Spleen (tissue), 11 donors: ENCODE data around the gene TSPO. TPM values are rescaled to one million over a fixed set of nuclear protein-coding genes. Genes with fewer than 3 reads are reported as not detected.
A peak's percentile ranks its signal among the peaks of the same experiment; 100 is the strongest.

Source experiments
- DNase-seq: peaks from one replicate; pipeline ENCODE4 v3.0.0-alpha.2; 2020
- H3K27ac ChIP-seq, 8 donors: fragments of 200-600 bp; sonication (generic) in 7 of 8; 1 replicate in 4 of 8; 2 replicates in 4 of 8; pipeline versions ENCODE4 v1.5.0 to v1.8.0; 2016 to 2021; ENCODE audit warnings: inconsistent platforms in 4 of 8, mild to moderate bottlenecking in 4 of 8, moderate library complexity in 1 of 8
- H3K27me3 ChIP-seq, 7 donors: fragments of 200-600 bp; sonication (generic) in 6 of 7; replicated peaks in 1 of 7; 1 replicate in 4 of 7; 2 replicates in 3 of 7; pipeline versions ENCODE4 v1.5.0 to v1.8.0; 2016 to 2021; ENCODE audit warnings: inconsistent platforms in 3 of 7, mild to moderate bottlenecking in 1 of 7
- H3K36me3 ChIP-seq, 6 donors: fragments of 200-600 bp; sonication (generic) in 5 of 6; 1 replicate in 4 of 6; 2 replicates in 2 of 6; pipeline versions ENCODE4 v1.5.0 to v1.8.0; 2016 to 2021; ENCODE audit warnings: inconsistent platforms in 2 of 6
- H3K4me1 ChIP-seq, 6 donors: fragments of 200-600 bp; sonication (generic) in 5 of 6; 1 replicate in 3 of 6; 2 replicates in 3 of 6; pipeline versions ENCODE4 v1.5.0 to v1.8.0; 2016 to 2021; ENCODE audit warnings: inconsistent platforms in 3 of 6
- H3K4me3 ChIP-seq, 8 donors: fragments of 200-600 bp; sonication (generic) in 7 of 8; 1 replicate in 4 of 8; 2 replicates in 4 of 8; pipeline versions ENCODE4 v1.5.0 to v1.8.0; 2016 to 2021; ENCODE audit warnings: inconsistent platforms in 4 of 8, mild to moderate bottlenecking in 4 of 8, moderate library complexity in 2 of 8
- H3K9me3 ChIP-seq, 8 donors: fragments of 200-600 bp; sonication (generic) in 7 of 8; 1 replicate in 4 of 8; 2 replicates in 4 of 8; pipeline versions ENCODE4 v1.5.0 to v1.8.0; 2016 to 2021; ENCODE audit warnings: inconsistent platforms in 4 of 8
- POLR2A ChIP-seq, 3 donors: fragments of 450-650 bp; IDR thresholded peaks; one replicate each; pipeline ENCODE4 v1.5.1; 2017; ENCODE audit warnings: antibody characterized with exemption in 3 of 3, mild to moderate bottlenecking in 1 of 3
- POLR2AphosphoS5 ChIP-seq, 3 donors: sonication (generic); formaldehyde crosslinking; IDR thresholded peaks; one replicate each; pipeline ENCODE4 v1.5.1; 2017; ENCODE audit warnings: antibody characterized with exemption in 3 of 3
- WGBS, 5 donors: extraction: QIAGEN DNeasy Blood & Tissue Kit in 3 of 5; methylation state at CpG; one replicate each; pipeline versions ENCODE4 v1.1.5 to v1.1.7; 2013 to 2018; 5-methylcytosine and 5-hydroxymethylcytosine counted together
- intact Hi-C: fragments of 100-400 bp; cut with DNase I; formaldehyde crosslinking; loops from one replicate; pipeline ENCODE4 v1.15.0; 2023; ENCODE audit warnings: low total_unique reads
- polyA plus RNA-seq, 3 donors: library from polyadenylated mRNA; stranded (reverse); fragments of 200-250 nt; gene quantifications; one replicate each; pipeline ENCODE4 v1.2.1, GENCODE V29; 2013
- total RNA-seq, 7 donors: library from RNA; depleted of rRNA in 3 of 7; stranded (reverse); fragments of >200 nt in 3 of 7; fragmentation: NEBNext Ultra II Directional in 4 of 7; extraction: Animal tissue kit (Norgen Biotek cat#: 25700) in 4 of 7; gene quantifications; one replicate each; pipeline versions ENCODE4 v1.1.0 to v1.2.1, GENCODE V29; 2016 to 2021
- TF ChIP-seq, protein P1 (sequence below), 11 experiments: fragments of 200-600 bp in 7 of 11; fragments of 450-650 bp in 4 of 11; sonication (generic) in 4 of 11; IDR thresholded peaks in 8 of 11; conservative IDR thresholded peaks in 3 of 11; 1 replicate in 7 of 11; 2 replicates in 4 of 11; pipeline versions ENCODE4 v1.4.0 to v1.8.0; 2016 to 2021; ENCODE audit warnings: antibody characterized with exemption in 11 of 11, inconsistent platforms in 4 of 11, mild to moderate bottlenecking in 1 of 11
- donor health status: healthy with polysubstance abuse.
- donor health status: DM: no; HTN: no; CAD: no; lungs with moderate emphysema.
- donor health status: DM: no; HTN: no; CAD: no.
- donor health status: Bipolar disorder and iron deficiency.
- donor health status: healthy.
- donor health status: DM: no; HTN: no; CAD: no.
- donor health status: DM: yes; HTN: yes; CAD: no.

Gene TSPO
- total and polyA plus RNA-seq, 10 donors = 90.1 to 596 (median 152) TPM

DNA sequence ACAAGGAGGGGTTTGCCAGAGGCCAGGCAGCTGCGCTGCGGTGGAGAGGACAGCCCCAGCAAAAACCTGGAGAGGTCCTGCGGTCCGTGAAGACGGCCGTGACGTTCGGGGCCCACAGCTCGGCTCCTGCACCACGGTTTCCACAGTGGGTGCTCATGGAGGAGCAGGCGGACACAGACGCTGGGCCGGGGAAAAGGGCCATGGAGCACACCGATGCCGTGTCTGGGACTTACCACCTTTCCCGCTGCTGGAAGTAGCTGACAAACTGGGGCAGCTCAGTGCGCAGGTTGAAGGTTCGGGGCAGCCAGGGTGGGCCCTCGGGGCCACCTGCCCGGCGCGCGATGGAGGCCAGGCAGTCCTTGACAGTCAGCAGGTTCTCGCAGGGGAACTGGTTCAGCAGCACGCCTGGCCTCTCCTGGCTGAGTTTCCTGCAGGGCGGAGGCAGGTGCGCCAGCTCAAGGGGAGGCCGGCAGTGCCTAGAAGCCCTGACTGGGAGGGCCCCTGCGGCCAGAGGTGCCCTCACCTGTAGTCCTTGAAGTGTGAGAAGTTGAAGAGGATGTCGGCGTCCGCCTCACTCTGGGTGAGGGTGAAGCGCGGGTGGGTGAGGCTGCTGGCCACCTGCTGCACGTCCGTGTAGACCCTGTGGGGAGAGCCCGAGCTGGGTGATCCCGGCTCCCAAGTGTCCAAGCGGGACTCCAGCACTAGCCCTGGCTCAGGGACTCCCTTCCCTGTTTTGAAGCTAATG, 22.8 kb downstream of the TSPO start:
- peaks cover 0 to 12% (median 3%) of the 10 kb centered on the region in 6 donors for H3K4me1 ChIP-seq
- intact Hi-C loops = no loop called here
- peaks cover 0 to 97% (median 66%) of the 10 kb centered on the region in 6 donors for H3K36me3 ChIP-seq
- no peaks in the 10 kb centered on the region for H3K27me3 ChIP-seq
- 93 to 98% (median 97%) methylated on average over 20 to 39 of the region's 39 CpGs for WGBS, 5 donors
- TF ChIP-seq POLR2A (IDR thresholded peaks at IDR 0.05) = no peak
- TF ChIP-seq, protein P1, sequence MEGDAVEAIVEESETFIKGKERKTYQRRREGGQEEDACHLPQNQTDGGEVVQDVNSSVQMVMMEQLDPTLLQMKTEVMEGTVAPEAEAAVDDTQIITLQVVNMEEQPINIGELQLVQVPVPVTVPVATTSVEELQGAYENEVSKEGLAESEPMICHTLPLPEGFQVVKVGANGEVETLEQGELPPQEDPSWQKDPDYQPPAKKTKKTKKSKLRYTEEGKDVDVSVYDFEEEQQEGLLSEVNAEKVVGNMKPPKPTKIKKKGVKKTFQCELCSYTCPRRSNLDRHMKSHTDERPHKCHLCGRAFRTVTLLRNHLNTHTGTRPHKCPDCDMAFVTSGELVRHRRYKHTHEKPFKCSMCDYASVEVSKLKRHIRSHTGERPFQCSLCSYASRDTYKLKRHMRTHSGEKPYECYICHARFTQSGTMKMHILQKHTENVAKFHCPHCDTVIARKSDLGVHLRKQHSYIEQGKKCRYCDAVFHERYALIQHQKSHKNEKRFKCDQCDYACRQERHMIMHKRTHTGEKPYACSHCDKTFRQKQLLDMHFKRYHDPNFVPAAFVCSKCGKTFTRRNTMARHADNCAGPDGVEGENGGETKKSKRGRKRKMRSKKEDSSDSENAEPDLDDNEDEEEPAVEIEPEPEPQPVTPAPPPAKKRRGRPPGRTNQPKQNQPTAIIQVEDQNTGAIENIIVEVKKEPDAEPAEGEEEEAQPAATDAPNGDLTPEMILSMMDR (IDR thresholded peaks at IDR 0.05 in 8 of 11, conservative IDR thresholded peaks at IDR 0.05 in 3 of 11) = no peak
- no peak for TF ChIP-seq POLR2AphosphoS5 (IDR thresholded peaks at IDR 0.05)
- no peaks in the 10 kb centered on the region for H3K9me3 ChIP-seq
- no peak overlapping the region for H3K4me3 ChIP-seq
- DNase-seq = peak; percentile 58
- no peak overlapping the region for H3K27ac ChIP-seq

DNA sequence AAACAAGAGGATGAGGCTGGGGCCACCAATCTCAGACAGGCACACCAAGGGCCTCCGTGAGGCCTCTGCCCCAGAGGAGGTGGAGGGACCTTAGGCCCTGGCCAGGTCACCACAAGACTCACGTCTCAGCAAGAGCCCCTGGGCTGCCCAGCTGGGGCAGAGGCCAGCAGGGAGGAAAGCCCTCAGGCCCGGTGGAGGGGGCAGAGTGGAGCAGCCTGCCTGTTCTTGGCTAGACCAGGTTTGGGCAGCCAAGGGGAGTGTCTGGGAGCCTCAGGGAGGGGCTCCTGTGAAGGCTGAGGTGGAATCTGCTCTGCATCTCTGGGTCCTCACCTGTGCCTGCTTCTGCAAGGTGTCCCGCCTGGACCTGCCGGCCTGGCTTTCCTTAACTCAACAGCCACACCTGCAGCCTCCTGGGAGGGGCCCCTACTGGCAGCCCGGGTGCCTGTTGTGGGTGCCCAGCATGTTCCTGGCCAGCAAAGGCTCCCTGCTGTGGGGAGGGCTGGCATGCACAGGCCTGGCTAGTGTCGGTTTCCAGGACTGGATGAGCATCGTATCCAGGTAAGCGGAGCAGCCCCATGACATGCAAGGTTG, 23.7 kb downstream of the TSPO start:
- no peak for TF ChIP-seq POLR2A (IDR thresholded peaks at IDR 0.05)
- TF ChIP-seq, protein P1 (IDR thresholded peaks at IDR 0.05 in 8 of 11, conservative IDR thresholded peaks at IDR 0.05 in 3 of 11) = no peak
- TF ChIP-seq POLR2AphosphoS5 (IDR thresholded peaks at IDR 0.05) = no peak
- 91 to 99% (median 96%) methylated on average over 7 to 9 of the region's 9 CpGs for WGBS, 5 donors

DNA sequence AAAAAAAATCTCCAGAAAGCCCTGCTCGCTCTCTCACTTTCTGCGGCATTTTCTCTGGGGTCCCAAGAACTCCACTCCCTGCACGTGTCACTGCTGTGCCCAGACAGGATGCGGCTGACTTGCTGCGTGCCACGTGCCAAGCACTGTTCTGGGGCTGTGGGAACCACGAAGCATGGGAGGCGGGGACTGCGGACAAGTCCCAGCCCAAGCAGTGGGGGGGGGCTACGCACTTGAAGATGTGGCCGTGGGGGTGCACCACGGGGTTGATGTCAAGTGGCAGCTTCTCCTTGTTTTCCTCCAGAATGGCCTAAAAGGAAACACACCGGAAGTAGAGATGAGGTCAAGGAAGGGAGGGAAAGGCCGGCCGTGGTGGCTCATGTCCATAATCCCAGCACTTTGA, 24.7 kb downstream of the TSPO start:
- TF ChIP-seq, protein P1 (IDR thresholded peaks at IDR 0.05 in 8 of 11, conservative IDR thresholded peaks at IDR 0.05 in 3 of 11) = no peak
- TF ChIP-seq POLR2AphosphoS5 (IDR thresholded peaks at IDR 0.05) = peak in 1 of 3 donors; percentile 38
- TF ChIP-seq POLR2A (IDR thresholded peaks at IDR 0.05) = no peak
- 63 to 74% (median 72%) methylated on average over 15 of the region's 15 CpGs for WGBS, 5 donors
- no peak overlapping the region for H3K27ac ChIP-seq
- H3K27me3 ChIP-seq = no peaks in the 10 kb centered on the region
- intact Hi-C loops = no loop called here
- H3K4me3 ChIP-seq = no peak overlapping the region
- no peaks in the 10 kb centered on the region for H3K9me3 ChIP-seq
- peaks cover 0 to 6% (median 1%) of the 10 kb centered on the region in 6 donors for H3K4me1 ChIP-seq
- peak; percentile 68 for DNase-seq
- peaks cover 0 to 97% (median 66%) of the 10 kb centered on the region in 6 donors for H3K36me3 ChIP-seq

More for the DNA sequence above, 23.7 kb downstream of the TSPO start:
- no peak overlapping the region for H3K4me3 ChIP-seq
- H3K27ac ChIP-seq = no peak overlapping the region
- peaks cover 0 to 97% (median 66%) of the 10 kb centered on the region in 6 donors for H3K36me3 ChIP-seq
- peaks cover 0 to 12% (median 3%) of the 10 kb centered on the region in 6 donors for H3K4me1 ChIP-seq
- H3K27me3 ChIP-seq = no peaks in the 10 kb centered on the region
- DNase-seq = peak; percentile 63
- intact Hi-C loops = no loop called here
- H3K9me3 ChIP-seq = no peaks in the 10 kb centered on the region

DNA sequence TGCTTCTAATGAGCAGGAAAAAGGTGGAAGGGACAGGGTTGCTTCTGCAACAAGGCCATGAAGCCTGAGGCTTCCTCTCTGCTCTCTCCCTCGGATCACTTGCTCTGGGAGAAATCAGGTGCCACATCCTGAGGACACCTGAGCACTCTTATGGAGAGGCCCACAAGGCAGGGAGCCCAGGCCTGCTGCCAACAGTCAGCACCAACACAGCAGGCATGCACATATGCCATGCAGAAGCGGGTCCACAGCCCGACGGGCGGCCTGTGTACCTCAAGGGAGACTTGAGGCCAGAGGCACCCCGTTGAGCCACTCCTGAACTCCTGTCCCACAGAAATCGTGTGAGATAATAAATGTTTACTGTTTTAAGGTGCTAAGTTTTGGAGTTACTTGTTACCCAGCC, 26.1 kb downstream of the TSPO start:
- TF ChIP-seq POLR2AphosphoS5 (IDR thresholded peaks at IDR 0.05) = no peak
- TF ChIP-seq, protein P1 (IDR thresholded peaks at IDR 0.05 in 8 of 11, conservative IDR thresholded peaks at IDR 0.05 in 3 of 11) = no peak
- TF ChIP-seq POLR2A (IDR thresholded peaks at IDR 0.05) = no peak
- H3K4me1 ChIP-seq = no peaks in the 10 kb centered on the region
- WGBS, 5 donors = 86 to 94% (median 92%) methylated on average over 7 of the region's 7 CpGs
- H3K27me3 ChIP-seq = no peaks in the 10 kb centered on the region
- no peak overlapping the region for H3K27ac ChIP-seq
- H3K4me3 ChIP-seq = no peak overlapping the region
- intact Hi-C loops = no loop called here
- peaks cover 0 to 97% (median 52%) of the 10 kb centered on the region in 6 donors for H3K36me3 ChIP-seq
- DNase-seq = peak; percentile 61
- H3K9me3 ChIP-seq = no peaks in the 10 kb centered on the region
